Fibroblast of lung (primary cell): Measurements from ENCODE around the gene USP31. TPM values are rescaled to one million over a fixed set of nuclear protein-coding genes. Genes with fewer than 3 reads are reported as not detected.

ENCODE experiments used
- DNase-seq, 2 donors: peaks; one replicate each; pipeline versions ENCODE4 v3.0.0 to v3.0.0-alpha.2; 2010; ENCODE audit warnings: low read depth in 2 of 2
- H2AFZ ChIP-seq: 2 replicates; pipeline ENCODE4 v1.5.1; 2012; ENCODE audit warnings: low read length, control low read depth, inconsistent platforms
- H3K27ac ChIP-seq: 2 replicates; pipeline ENCODE4 v1.5.1; 2011; ENCODE audit warnings: low read length, control low read depth; ENCODE audit not compliant: insufficient read depth
- H3K27me3 ChIP-seq: 2 replicates; pipeline ENCODE4 v1.5.1; 2011; ENCODE audit warnings: mild to moderate bottlenecking, low read length; ENCODE audit not compliant: control insufficient read depth, insufficient read depth
- H3K36me3 ChIP-seq: 2 replicates; pipeline ENCODE4 v1.5.1; 2011; ENCODE audit warnings: low read length; ENCODE audit not compliant: control insufficient read depth, insufficient read depth
- H3K4me1 ChIP-seq: 2 replicates; pipeline ENCODE4 v1.5.1; 2011; ENCODE audit warnings: low read length; ENCODE audit not compliant: control insufficient read depth, insufficient read depth; ENCODE audit errors: extremely low read depth
- H3K4me2 ChIP-seq: 2 replicates; pipeline ENCODE4 v1.5.1; 2011; ENCODE audit warnings: low read length, control low read depth; ENCODE audit not compliant: insufficient read depth; ENCODE audit errors: extremely low read depth
- H3K4me3 ChIP-seq, 4 experiments: fragments of 200-600 bp in 1 of 4; sonication (generic) in 1 of 4; replicated peaks in 1 of 4; 2 replicates each; pipeline ENCODE4 v1.5.1; 2011 to 2016; ENCODE audit warnings: low read length in 4 of 4, low read depth in 3 of 4, mild to moderate bottlenecking in 3 of 4, control low read depth in 2 of 4, inconsistent platforms in 1 of 4, mixed read lengths in 1 of 4; ENCODE audit not compliant: insufficient read depth in 1 of 4; ENCODE audit errors: control extremely low read depth in 1 of 4
- H3K79me2 ChIP-seq: 2 replicates; pipeline ENCODE4 v1.5.1; 2012; ENCODE audit warnings: mild to moderate bottlenecking, low read length, inconsistent platforms; ENCODE audit not compliant: control insufficient read depth, insufficient read depth
- H3K9ac ChIP-seq: 2 replicates; pipeline ENCODE4 v1.5.1; 2011; ENCODE audit warnings: mild to moderate bottlenecking, low read length, control low read depth; ENCODE audit not compliant: insufficient read depth
- H3K9me3 ChIP-seq: 2 replicates; pipeline ENCODE4 v1.5.1; 2012; ENCODE audit warnings: low read depth, low read length; ENCODE audit not compliant: control insufficient read depth, insufficient read depth
- H4K20me1 ChIP-seq: 2 replicates; pipeline ENCODE4 v1.5.1; 2011; ENCODE audit warnings: low read length; ENCODE audit not compliant: control insufficient read depth, insufficient read depth; ENCODE audit errors: extremely low read depth
- EZH2 ChIP-seq: IDR thresholded peaks from 2 replicates; pipeline ENCODE4 v1.5.1; 2012; ENCODE audit warnings: low read length, control low read depth, mild to moderate bottlenecking; ENCODE audit errors: missing control alignments
- polyA plus RNA-seq, 2 donors: library from polyadenylated mRNA; depleted of rRNA in 1 of 2; stranded (reverse) in 1 of 2; unstranded in 1 of 2; fragments of >200 nt; gene quantifications; 2 replicates each; pipeline ENCODE4 v1.2.1, GENCODE V29; 2011 to 2012; ENCODE audit warnings: missing spikeins in 1 of 2
- total RNA-seq: library from RNA; depleted of rRNA; stranded (reverse); fragments of >200 nt; gene quantifications from 2 replicates; pipeline ENCODE4 v1.2.1, GENCODE V29; 2014
- TF ChIP-seq, protein P1 (sequence below), 2 donors: IDR thresholded peaks in 1 of 2; conservative IDR thresholded peaks in 1 of 2; 1 replicate in 1 of 2; 2 replicates in 1 of 2; pipeline ENCODE4 v1.5.1; 2011 to 2012; ENCODE audit warnings: low read length in 2 of 2, control low read depth in 1 of 2, inconsistent platforms in 1 of 2, low read depth in 1 of 2, mild to moderate bottlenecking in 1 of 2

USP31 gene
- total and polyA plus RNA-seq, 2 donors (not counting 1 experiment from before 2014, with no cell fraction given) = 4.8 to 5.8 TPM

DNA sequence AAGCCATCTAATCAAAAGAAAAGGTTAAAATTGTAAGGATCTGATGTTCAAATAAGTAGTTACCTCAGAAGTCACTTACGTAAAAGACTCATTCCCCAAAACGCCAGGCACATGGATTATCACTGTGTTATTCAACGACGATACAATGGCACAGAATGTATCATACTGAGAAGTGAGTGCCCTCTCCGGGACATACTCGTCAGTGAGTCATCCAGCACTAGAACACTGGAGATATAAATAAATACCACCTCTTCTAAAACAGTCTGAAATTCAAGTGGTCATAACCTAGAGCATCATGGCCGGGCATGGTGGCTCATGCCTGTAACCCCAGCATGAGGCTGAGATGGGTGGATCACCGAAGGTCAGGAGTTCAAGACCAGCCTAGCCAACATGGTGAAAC, 24.9 kb downstream of the USP31 start:
- Histone ChIP-seq H3K9ac (no peak overlapping the region), H3K36me3 (no peaks in the 10 kb centered on the region), H3K9me3 (no peaks in the 10 kb centered on the region), H3K4me2 (no peak overlapping the region), H3K79me2 (peaks cover 19% of the 10 kb centered on the region), H3K4me1 (peaks cover 7% of the 10 kb centered on the region), H2AFZ (no peak overlapping the region), H3K4me3 (no peak overlapping the region), H3K27me3 (no peaks in the 10 kb centered on the region), H3K27ac (no peak overlapping the region), H4K20me1 (no peaks in the 10 kb centered on the region)
- no peak for TF ChIP-seq EZH2
- TF ChIP-seq, protein P1, sequence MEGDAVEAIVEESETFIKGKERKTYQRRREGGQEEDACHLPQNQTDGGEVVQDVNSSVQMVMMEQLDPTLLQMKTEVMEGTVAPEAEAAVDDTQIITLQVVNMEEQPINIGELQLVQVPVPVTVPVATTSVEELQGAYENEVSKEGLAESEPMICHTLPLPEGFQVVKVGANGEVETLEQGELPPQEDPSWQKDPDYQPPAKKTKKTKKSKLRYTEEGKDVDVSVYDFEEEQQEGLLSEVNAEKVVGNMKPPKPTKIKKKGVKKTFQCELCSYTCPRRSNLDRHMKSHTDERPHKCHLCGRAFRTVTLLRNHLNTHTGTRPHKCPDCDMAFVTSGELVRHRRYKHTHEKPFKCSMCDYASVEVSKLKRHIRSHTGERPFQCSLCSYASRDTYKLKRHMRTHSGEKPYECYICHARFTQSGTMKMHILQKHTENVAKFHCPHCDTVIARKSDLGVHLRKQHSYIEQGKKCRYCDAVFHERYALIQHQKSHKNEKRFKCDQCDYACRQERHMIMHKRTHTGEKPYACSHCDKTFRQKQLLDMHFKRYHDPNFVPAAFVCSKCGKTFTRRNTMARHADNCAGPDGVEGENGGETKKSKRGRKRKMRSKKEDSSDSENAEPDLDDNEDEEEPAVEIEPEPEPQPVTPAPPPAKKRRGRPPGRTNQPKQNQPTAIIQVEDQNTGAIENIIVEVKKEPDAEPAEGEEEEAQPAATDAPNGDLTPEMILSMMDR (conservative IDR thresholded peaks at IDR 0.05 in 1 of 2, IDR thresholded peaks at IDR 0.05 in 1 of 2; ENCODE audit: low read depth in 1 of 2, low read length in 2 of 2) = no peak
- peak; percentile 76 to 85 for DNase-seq

DNA sequence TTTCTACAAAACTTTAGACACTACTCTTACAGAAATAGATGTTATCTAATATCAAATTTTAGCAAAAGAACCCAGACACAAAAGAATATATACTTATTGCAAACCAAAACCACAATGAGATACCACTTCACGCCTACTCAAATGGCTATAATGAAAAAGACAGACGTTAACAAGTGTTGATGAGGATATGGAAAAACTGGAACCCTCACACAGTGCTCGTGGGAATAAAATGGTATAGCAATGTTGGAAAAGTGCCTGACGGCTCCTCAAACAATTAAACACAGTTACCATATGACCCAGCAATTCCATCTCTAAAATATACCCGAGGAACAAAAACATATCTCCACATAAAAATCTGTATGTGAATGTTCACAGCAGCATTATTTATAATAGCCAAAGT, 27.1 kb downstream of the USP31 start:
- no peaks in the 10 kb centered on the region for H3K9me3 ChIP-seq
- H3K4me1 ChIP-seq = peaks cover 7% of the 10 kb centered on the region
- H3K27ac ChIP-seq = no peak overlapping the region
- no peak overlapping the region for H3K9ac ChIP-seq
- no peak overlapping the region for H3K4me2 ChIP-seq
- no peaks in the 10 kb centered on the region for H4K20me1 ChIP-seq
- no peak overlapping the region for H3K4me3 ChIP-seq
- TF ChIP-seq, protein P1 (conservative IDR thresholded peaks at IDR 0.05 in 1 of 2, IDR thresholded peaks at IDR 0.05 in 1 of 2; ENCODE audit: low read depth in 1 of 2, low read length in 2 of 2) = no peak
- TF ChIP-seq EZH2 = no peak
- DNase-seq = no peak
- no peaks in the 10 kb centered on the region for H3K36me3 ChIP-seq
- no peaks in the 10 kb centered on the region for H3K27me3 ChIP-seq
- no peak overlapping the region for H2AFZ ChIP-seq
- H3K79me2 ChIP-seq = peaks cover 19% of the 10 kb centered on the region

DNA sequence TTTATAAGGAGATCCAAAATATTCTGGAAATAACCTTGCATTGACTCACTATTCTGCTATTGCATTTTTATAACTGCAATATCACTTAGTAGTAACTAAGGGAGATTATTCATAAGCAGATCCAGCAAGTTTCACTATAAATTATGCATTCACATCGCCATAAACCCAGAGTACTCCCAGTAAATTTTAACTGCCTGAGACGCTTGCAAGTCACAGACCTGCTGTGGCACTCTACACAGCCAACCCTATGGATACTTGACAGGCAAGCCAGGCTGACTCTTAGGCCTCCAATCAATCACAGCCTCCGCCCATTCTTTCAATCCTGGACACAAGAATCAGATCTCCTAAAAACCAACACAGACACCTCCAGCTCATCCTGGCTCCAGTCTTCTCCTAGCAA, 28.2 kb downstream of the USP31 start:
- H3K4me1 ChIP-seq = peaks cover 7% of the 10 kb centered on the region
- H3K79me2 ChIP-seq = peaks cover 19% of the 10 kb centered on the region
- H3K4me2 ChIP-seq = peak overlapping the region; percentile 2
- no peak overlapping the region for H3K9ac ChIP-seq
- TF ChIP-seq, protein P1 (conservative IDR thresholded peaks at IDR 0.05 in 1 of 2, IDR thresholded peaks at IDR 0.05 in 1 of 2; ENCODE audit: low read depth in 1 of 2, low read length in 2 of 2) = no peak
- TF ChIP-seq EZH2 = no peak
- no peaks in the 10 kb centered on the region for H4K20me1 ChIP-seq
- H3K27ac ChIP-seq = no peak overlapping the region
- no peaks in the 10 kb centered on the region for H3K9me3 ChIP-seq
- no peak for DNase-seq
- H3K36me3 ChIP-seq = no peaks in the 10 kb centered on the region
- H2AFZ ChIP-seq = no peak overlapping the region
- H3K27me3 ChIP-seq = no peaks in the 10 kb centered on the region
- H3K4me3 ChIP-seq = no peak overlapping the region
